MM.1S (cell line): ENCODE results near the gene TRAF3IP1.

Experiments
- DNase-seq: peaks from one replicate; pipeline ENCODE4 v3.0.0-alpha.2; 2015
- H2AFZ ChIP-seq: fragments of 300-600 bp; sonication (generic); 2 replicates; pipeline ENCODE4 v1.6.0; 2016; ENCODE audit warnings: antibody characterized with exemption, low read length
- H3F3A ChIP-seq: fragments of 300-600 bp; sonication (generic); 2 replicates; pipeline ENCODE4 v1.6.1; 2016; ENCODE audit warnings: mild to moderate bottlenecking, antibody characterized with exemption, low read length, moderate library complexity, mixed read lengths; ENCODE audit not compliant: insufficient read depth
- H3K27ac ChIP-seq: fragments of 300-600 bp; sonication (generic); 2 replicates; pipeline ENCODE4 v1.5.1; 2016; ENCODE audit warnings: mild to moderate bottlenecking, low read length
- H3K27me3 ChIP-seq: fragments of 300-600 bp; sonication (generic); replicated peaks from 2 replicates; pipeline ENCODE4 v1.6.0; 2016; ENCODE audit warnings: low read length; ENCODE audit not compliant: insufficient read depth
- H3K36me3 ChIP-seq: fragments of 300-600 bp; sonication (generic); replicated peaks from 2 replicates; pipeline ENCODE4 v1.6.1; 2016; ENCODE audit warnings: mild to moderate bottlenecking, low read length, mixed read lengths; ENCODE audit not compliant: insufficient read depth
- H3K4me1 ChIP-seq: fragments of 300-600 bp; sonication (generic); 2 replicates; pipeline ENCODE4 v1.6.1; 2016; ENCODE audit warnings: low read length, mixed read lengths
- H3K4me2 ChIP-seq: fragments of 300-600 bp; sonication (generic); 2 replicates; pipeline ENCODE4 v1.6.0; 2016; ENCODE audit warnings: low read depth, low read length
- H3K4me3 ChIP-seq: fragments of 300-600 bp; sonication (generic); 2 replicates; pipeline ENCODE4 v1.5.1; 2016; ENCODE audit warnings: low read length, mixed read lengths
- H3K79me2 ChIP-seq: fragments of 300-600 bp; sonication (generic); 2 replicates; pipeline ENCODE4 v1.6.1; 2016; ENCODE audit warnings: mixed run types, low read length, mixed read lengths
- H3K9ac ChIP-seq: fragments of 300-600 bp; sonication (generic); 2 replicates; pipeline ENCODE4 v1.6.1; 2016; ENCODE audit warnings: low read length, mixed read lengths
- H3K9me2 ChIP-seq: fragments of 300-600 bp; sonication (generic); replicated peaks from 2 replicates; pipeline ENCODE4 v1.6.1; 2016; ENCODE audit warnings: mild to moderate bottlenecking, low read length, mixed read lengths; ENCODE audit not compliant: insufficient read depth
- H3K9me3 ChIP-seq: fragments of 300-600 bp; sonication (generic); replicated peaks from 2 replicates; pipeline ENCODE4 v1.6.1; 2016; ENCODE audit warnings: mild to moderate bottlenecking, low read length, mixed read lengths; ENCODE audit not compliant: insufficient read depth
- H4K20me1 ChIP-seq: fragments of 300-600 bp; sonication (generic); 2 replicates; pipeline ENCODE4 v1.6.1; 2016; ENCODE audit warnings: mild to moderate bottlenecking, low read length, moderate library complexity, mixed read lengths; ENCODE audit not compliant: insufficient read depth
- CTCF ChIP-seq: fragments of 300-600 bp; sonication (generic); IDR thresholded peaks from 2 replicates; pipeline ENCODE4 v1.5.1; 2016; ENCODE audit warnings: antibody characterized with exemption, low read length, mixed read lengths
- EZH2 ChIP-seq: fragments of 300-600 bp; sonication (generic); optimal IDR thresholded peaks from 2 replicates; pipeline ENCODE3; 2017; ENCODE audit warnings: low read depth, mild to moderate bottlenecking, antibody characterized with exemption, low read length, mixed read lengths
- EZH2phosphoT487 ChIP-seq: fragments of 300-600 bp; sonication (generic); IDR thresholded peaks from 2 replicates; pipeline ENCODE4 v1.6.1; 2018; ENCODE audit warnings: antibody characterized with exemption, low read length

Gene TRAF3IP1

GRCh38 chr2:238439917-238440316, 119.6 kb downstream of the TRAF3IP1 start:
- peaks cover 3% of the 10 kb centered on the region; the same call in 1 of the 2 replicates for H3K36me3 ChIP-seq
- peaks cover 32% of the 10 kb centered on the region for H3K79me2 ChIP-seq
- H3K4me1 ChIP-seq, result no peaks in the 10 kb centered on the region

GRCh38 chr2:238440331-238440730, 120.0 kb downstream of the TRAF3IP1 start:
- no peaks in the 10 kb centered on the region for H3K9me3 ChIP-seq
- no peaks in the 10 kb centered on the region for H3K4me1 ChIP-seq
- no peak overlapping the region for H3K27ac ChIP-seq
- H3K79me2 ChIP-seq, result peaks cover 32% of the 10 kb centered on the region
- DNase-seq, result no peak
- H2AFZ ChIP-seq, result no peak overlapping the region
- H3K4me3 ChIP-seq, result no peak overlapping the region
- H3K4me2 ChIP-seq, result no peak overlapping the region
- no peaks in the 10 kb centered on the region for H3K27me3 ChIP-seq
- TF ChIP-seq EZH2phosphoT487 (no peak), CTCF (no peak), EZH2 (no peak)
- no peaks in the 10 kb centered on the region for H4K20me1 ChIP-seq
- peaks cover 3% of the 10 kb centered on the region; the same call in 1 of the 2 replicates for H3K36me3 ChIP-seq
- no peak overlapping the region for H3K9ac ChIP-seq
- no peaks in the 10 kb centered on the region for H3K9me2 ChIP-seq
- no peaks in the 10 kb centered on the region for H3F3A ChIP-seq

More at GRCh38 chr2:238439917-238440316, 119.6 kb downstream of the TRAF3IP1 start:
- no peaks in the 10 kb centered on the region for H3K9me2 ChIP-seq
- no peaks in the 10 kb centered on the region for H3K27me3 ChIP-seq
- H3K4me3 ChIP-seq, result no peak overlapping the region
- no peak overlapping the region for H2AFZ ChIP-seq
- TF ChIP-seq CTCF, result no peak
- no peak for TF ChIP-seq EZH2phosphoT487
- no peak for TF ChIP-seq EZH2
- H3K4me2 ChIP-seq, result no peak overlapping the region
- no peaks in the 10 kb centered on the region for H3F3A ChIP-seq
- DNase-seq, result no peak
- H3K9ac ChIP-seq, result no peak overlapping the region
- H3K27ac ChIP-seq, result no peak overlapping the region
- no peaks in the 10 kb centered on the region for H4K20me1 ChIP-seq
- no peaks in the 10 kb centered on the region for H3K9me3 ChIP-seq

GRCh38 chr2:238440767-238441166, 120.4 kb downstream of the TRAF3IP1 start:
- Histone ChIP-seq H3K4me2 (no peak overlapping the region), H3K27me3 (no peaks in the 10 kb centered on the region), H3K4me1 (no peaks in the 10 kb centered on the region), H4K20me1 (no peaks in the 10 kb centered on the region), H3K9ac (no peak overlapping the region), H3F3A (no peaks in the 10 kb centered on the region), H3K27ac (no peak overlapping the region), H3K36me3 (peaks cover 3% of the 10 kb centered on the region; the same call in 1 of the 2 replicates), H3K9me2 (no peaks in the 10 kb centered on the region), H3K4me3 (no peak overlapping the region), H2AFZ (no peak overlapping the region), H3K79me2 (peaks cover 32% of the 10 kb centered on the region), H3K9me3 (no peaks in the 10 kb centered on the region)
- TF ChIP-seq CTCF, result no peak
- TF ChIP-seq EZH2, result no peak
- no peak for TF ChIP-seq EZH2phosphoT487
- no peak for DNase-seq
